GM12878 (cell line): Measurements from ENCODE around the gene THSD8.

Experiments used
- CREB1 ChIP-seq: IDR thresholded peaks from 2 replicates; pipeline ENCODE4 v1.6.1; 2012; ENCODE audit warnings: low read depth, mild to moderate bottlenecking, inconsistent platforms
- EGR1 ChIP-seq, 2 experiments: IDR thresholded peaks; 1 replicate in 1 of 2; 2 replicates in 1 of 2; pipeline ENCODE4 v1.6.1; 2011 to 2012; ENCODE audit warnings: low read depth in 2 of 2, low read length in 2 of 2, borderline replicate concordance in 1 of 2, mild to moderate bottlenecking in 1 of 2, moderate library complexity in 1 of 2
- ESRRA ChIP-seq: IDR thresholded peaks from 2 replicates; pipeline ENCODE4 v1.6.1; 2012; ENCODE audit warnings: mild to moderate bottlenecking, low read length, improper control_type of control experiment
- EZH2 ChIP-seq: IDR thresholded peaks from 2 replicates; pipeline ENCODE4 v1.6.1; 2012; ENCODE audit warnings: low read depth, mild to moderate bottlenecking, control low read depth, inconsistent platforms, low read length, borderline replicate concordance; ENCODE audit not compliant: control insufficient read depth
- POLR2A ChIP-seq: IDR thresholded peaks from 2 replicates; pipeline ENCODE4 v1.6.1; 2011; ENCODE audit warnings: low read depth, mild to moderate bottlenecking, low read length
- SIN3A ChIP-seq: IDR thresholded peaks from 2 replicates; pipeline ENCODE4 v1.6.1; 2012; ENCODE audit warnings: low read depth, low read length, improper control_type of control experiment
- TARDBP ChIP-seq: IDR thresholded peaks from 2 replicates; pipeline ENCODE4 v1.6.1; 2016; ENCODE audit warnings: borderline replicate concordance
- TF ChIP-seq, protein P1 (sequence below), 3 experiments: IDR thresholded peaks in 2 of 3; conservative IDR thresholded peaks in 1 of 3; 2 replicates each; pipeline ENCODE4 v1.5.1; 2011; ENCODE audit warnings: low read depth in 3 of 3, low read length in 3 of 3, mild to moderate bottlenecking in 3 of 3, control low read depth in 2 of 3, moderate library complexity in 2 of 3, inconsistent platforms in 1 of 3, mixed read lengths in 1 of 3; ENCODE audit not compliant: control insufficient read depth in 2 of 3, insufficient read depth in 1 of 3; ENCODE audit errors: extremely low read depth in 1 of 3

DNA sequence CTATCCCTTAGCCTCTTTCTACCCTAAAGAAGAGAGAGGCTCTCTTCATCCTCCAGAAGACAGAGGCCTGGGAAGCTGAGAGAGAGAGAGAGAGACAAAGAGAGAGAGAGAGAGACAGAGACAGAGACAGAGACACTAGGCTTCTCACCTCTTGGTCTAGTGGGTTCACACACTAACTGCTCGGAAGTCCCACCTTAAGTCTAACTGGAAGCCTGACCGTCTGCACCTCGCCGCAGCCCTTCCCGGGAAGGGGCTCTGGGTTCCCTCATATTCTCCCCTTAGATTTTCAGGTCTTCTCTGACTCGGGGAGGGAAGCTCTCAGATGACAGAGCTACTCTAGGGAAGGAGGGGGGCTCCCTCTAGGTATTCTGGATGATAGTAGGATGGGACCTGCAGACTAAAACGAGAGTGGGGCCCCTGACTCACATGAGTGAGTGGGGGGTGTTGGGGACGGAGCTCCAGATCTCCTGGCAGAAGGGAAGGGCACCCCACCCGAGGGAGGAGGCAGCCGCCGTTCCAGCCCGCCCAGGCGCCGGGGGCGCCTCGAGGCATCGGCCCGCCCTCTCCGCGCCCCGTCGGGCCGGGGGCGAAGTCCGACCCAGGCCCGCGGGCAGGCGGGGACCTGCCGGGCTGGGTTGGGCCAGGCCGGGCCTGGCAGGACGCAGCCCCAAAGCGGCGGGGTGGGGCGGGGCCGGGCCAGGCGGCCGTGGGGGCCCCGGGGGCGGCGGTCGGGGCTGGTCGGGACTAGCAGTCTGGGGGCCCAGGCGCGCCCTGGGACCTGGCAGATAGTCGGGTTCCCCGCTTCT lies 12.6 kb upstream of the THSD8 start:
- TF ChIP-seq, protein P1, sequence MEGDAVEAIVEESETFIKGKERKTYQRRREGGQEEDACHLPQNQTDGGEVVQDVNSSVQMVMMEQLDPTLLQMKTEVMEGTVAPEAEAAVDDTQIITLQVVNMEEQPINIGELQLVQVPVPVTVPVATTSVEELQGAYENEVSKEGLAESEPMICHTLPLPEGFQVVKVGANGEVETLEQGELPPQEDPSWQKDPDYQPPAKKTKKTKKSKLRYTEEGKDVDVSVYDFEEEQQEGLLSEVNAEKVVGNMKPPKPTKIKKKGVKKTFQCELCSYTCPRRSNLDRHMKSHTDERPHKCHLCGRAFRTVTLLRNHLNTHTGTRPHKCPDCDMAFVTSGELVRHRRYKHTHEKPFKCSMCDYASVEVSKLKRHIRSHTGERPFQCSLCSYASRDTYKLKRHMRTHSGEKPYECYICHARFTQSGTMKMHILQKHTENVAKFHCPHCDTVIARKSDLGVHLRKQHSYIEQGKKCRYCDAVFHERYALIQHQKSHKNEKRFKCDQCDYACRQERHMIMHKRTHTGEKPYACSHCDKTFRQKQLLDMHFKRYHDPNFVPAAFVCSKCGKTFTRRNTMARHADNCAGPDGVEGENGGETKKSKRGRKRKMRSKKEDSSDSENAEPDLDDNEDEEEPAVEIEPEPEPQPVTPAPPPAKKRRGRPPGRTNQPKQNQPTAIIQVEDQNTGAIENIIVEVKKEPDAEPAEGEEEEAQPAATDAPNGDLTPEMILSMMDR (IDR thresholded peaks at IDR 0.05 in 2 of 3, conservative IDR thresholded peaks at IDR 0.05 in 1 of 3; ENCODE audit: control insufficient read depth in 2 of 3, extremely low read depth in 1 of 3, insufficient read depth in 1 of 3, low read depth in 3 of 3, low read length in 3 of 3): no peak
- TF ChIP-seq EGR1 (IDR thresholded peaks at IDR 0.05; ENCODE audit: borderline replicate concordance in 1 of 2, low read depth in 2 of 2, low read length in 2 of 2) (peak in 1 of 2 experiments; percentile 27; a peak in 1 of 3 replicates), POLR2A (peak; percentile 75), EZH2 (no peak), SIN3A (no peak), TARDBP (no peak), ESRRA (0 out of 2 replicates have a peak, but pooled peaks have one; percentile 30), CREB1 (no peak)
